Measurements from ENCODE around the gene CASP8.

CASP8 gene

GRCh38 chr2:201232467-201232815, 27.9 kb upstream of the CASP8 start:
- H3K4me3 ChIP-seq (ENCODE audit: low read depth, low read length) = no peak overlapping the region
- H3K36me3 ChIP-seq (replicated peaks) = no peaks in the 10 kb centered on the region
- DNase-seq = no peak
- in situ Hi-C loops (cut with HindIII; ENCODE audit: low pct_ligation_motif_present, low sequenced_read_pairs) = no loop called here
- no peak for TF ChIP-seq CTCF (IDR thresholded peaks at IDR 0.05; ENCODE audit: low read depth, low read length, missing control alignments)
- H3K27me3 ChIP-seq (replicated peaks) = no peaks in the 10 kb centered on the region
- no peak overlapping the region for H3K27ac ChIP-seq

- H3K27ac ChIP-seq = no peak overlapping the region
- TF ChIP-seq CTCF (IDR thresholded peaks at IDR 0.05; ENCODE audit: low read depth, low read length, missing control alignments) = no peak
- no peak overlapping the region for H3K4me3 ChIP-seq (ENCODE audit: low read depth, low read length)
Observed at GRCh38 chr2:201233192-201233811, 27.0 kb upstream of the CASP8 start.

GRCh38 chr2:201233812-201234662, 26.3 kb upstream of the CASP8 start:
- Histone ChIP-seq H3K27me3 (replicated peaks) (no peaks in the 10 kb centered on the region), H3K4me3 (ENCODE audit: low read depth, low read length) (no peak overlapping the region), H3K36me3 (replicated peaks) (no peaks in the 10 kb centered on the region), H3K27ac (no peak overlapping the region)
- DNase-seq = no peak
- in situ Hi-C loops (cut with HindIII; ENCODE audit: low pct_ligation_motif_present, low sequenced_read_pairs) = no loop called here
- no peak for TF ChIP-seq CTCF (IDR thresholded peaks at IDR 0.05; ENCODE audit: low read depth, low read length, missing control alignments)

More at GRCh38 chr2:201233192-201233811, 27.0 kb upstream of the CASP8 start:
- in situ Hi-C loops (cut with HindIII; ENCODE audit: low pct_ligation_motif_present, low sequenced_read_pairs) = no loop called here
- no peaks in the 10 kb centered on the region for H3K36me3 ChIP-seq (replicated peaks)
- H3K27me3 ChIP-seq (replicated peaks) = no peaks in the 10 kb centered on the region
- DNase-seq = no peak

- no peak for TF ChIP-seq CTCF (IDR thresholded peaks at IDR 0.05; ENCODE audit: low read depth, low read length, missing control alignments)
- no peak for DNase-seq
- Histone ChIP-seq H3K4me3 (ENCODE audit: low read depth, low read length) (no peak overlapping the region), H3K27ac (no peak overlapping the region), H3K27me3 (replicated peaks) (no peaks in the 10 kb centered on the region), H3K36me3 (replicated peaks) (no peaks in the 10 kb centered on the region)
- in situ Hi-C loops (cut with HindIII; ENCODE audit: low pct_ligation_motif_present, low sequenced_read_pairs) = no loop called here
Observed at GRCh38 chr2:201234663-201235135, 25.6 kb upstream of the CASP8 start.

- Histone ChIP-seq H3K27me3 (replicated peaks) (no peaks in the 10 kb centered on the region), H3K36me3 (replicated peaks) (no peaks in the 10 kb centered on the region), H3K27ac (no peak overlapping the region), H3K4me3 (ENCODE audit: low read depth, low read length) (peak overlapping the region; percentile 13)
- DNase-seq = peak; percentile 76
- in situ Hi-C loops (cut with HindIII; ENCODE audit: low pct_ligation_motif_present, low sequenced_read_pairs) = no loop called here
- TF ChIP-seq CTCF (IDR thresholded peaks at IDR 0.05; ENCODE audit: low read depth, low read length, missing control alignments) = peak; percentile 55
Observed at GRCh38 chr2:201235860-201236811, 24.2 kb upstream of the CASP8 start.

Measured in brain microvascular endothelial cell (primary cell).